ENCODE data around the gene SCP2D1. TPM values are rescaled to one million over a fixed set of nuclear protein-coding genes. Genes with fewer than 3 reads are reported as not detected.
A peak's percentile ranks its signal among the peaks of the same experiment; 100 is the strongest.

Gene SCP2D1
- not detected in 2 replicates for polyA plus RNA-seq (2011; rRNA removed)
- polyA plus RNA-seq (2012; cell fraction: cytosol; rRNA removed): not detected in 2 replicates
- polyA plus RNA-seq (2012; cell fraction: nucleus; rRNA removed): not detected in 2 replicates
- not detected in 3 replicates for polyA plus RNA-seq (2017; fragmentation: RNase III; extraction: RNeasy Plus Mini Kit Qiagen cat#74134 plus additional on column Dnase treatment)
- polyA minus RNA-seq (2011; rRNA and poly(A)+ RNA removed): not detected in 2 replicates

DNA sequence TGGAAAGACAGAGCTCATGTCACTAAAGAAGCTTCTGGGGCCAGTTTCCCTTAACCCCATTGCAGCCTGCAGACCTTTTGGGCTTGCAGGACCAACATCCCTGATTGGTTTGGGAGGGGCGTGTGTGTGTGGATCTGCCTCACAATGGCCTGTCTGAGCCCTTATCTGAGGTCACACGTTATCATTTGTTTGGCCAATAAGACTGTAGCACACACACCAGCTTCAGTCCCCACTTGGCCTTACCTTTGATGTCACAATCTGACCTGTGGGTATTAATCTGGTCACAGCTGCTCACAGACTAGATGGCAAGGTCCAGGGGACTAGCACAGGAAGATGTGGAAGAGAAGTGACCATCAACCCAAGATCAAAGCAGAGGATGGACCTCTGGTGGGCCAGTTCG, at the start of gene SCP2D1:
TSS of gene SCP2D1 (plus strand) at position 301 of the 400 bp plus-strand sequence. CDS start at position 334, 33 bp downstream.
- ATAC-seq (no peak), FAIRE-seq (no peak), DNase-seq (ENCODE audit: low read depth in 1 of 2, low spot score in 1 of 2) (no peak)
- Histone ChIP-seq H3K4me1 (no peaks in the 10 kb centered on the region), H3K9me3 (no peaks in the 10 kb centered on the region), H3K4me3 (no peak within 1 kb of the TSS), H3K4me2 (no peak within 1 kb of the TSS), H3K27ac (no peak within 1 kb of the TSS)
- ChIA-PET CTCF (no interaction called here), POLR2A (no interaction called here)
- no peak for TF ChIP-seq JUN (IDR thresholded peaks at IDR 0.05)
- TF ChIP-seq MAFK (IDR thresholded peaks at IDR 0.05; ENCODE audit: partially characterized antibody): no peak
- TF ChIP-seq, protein P1, sequence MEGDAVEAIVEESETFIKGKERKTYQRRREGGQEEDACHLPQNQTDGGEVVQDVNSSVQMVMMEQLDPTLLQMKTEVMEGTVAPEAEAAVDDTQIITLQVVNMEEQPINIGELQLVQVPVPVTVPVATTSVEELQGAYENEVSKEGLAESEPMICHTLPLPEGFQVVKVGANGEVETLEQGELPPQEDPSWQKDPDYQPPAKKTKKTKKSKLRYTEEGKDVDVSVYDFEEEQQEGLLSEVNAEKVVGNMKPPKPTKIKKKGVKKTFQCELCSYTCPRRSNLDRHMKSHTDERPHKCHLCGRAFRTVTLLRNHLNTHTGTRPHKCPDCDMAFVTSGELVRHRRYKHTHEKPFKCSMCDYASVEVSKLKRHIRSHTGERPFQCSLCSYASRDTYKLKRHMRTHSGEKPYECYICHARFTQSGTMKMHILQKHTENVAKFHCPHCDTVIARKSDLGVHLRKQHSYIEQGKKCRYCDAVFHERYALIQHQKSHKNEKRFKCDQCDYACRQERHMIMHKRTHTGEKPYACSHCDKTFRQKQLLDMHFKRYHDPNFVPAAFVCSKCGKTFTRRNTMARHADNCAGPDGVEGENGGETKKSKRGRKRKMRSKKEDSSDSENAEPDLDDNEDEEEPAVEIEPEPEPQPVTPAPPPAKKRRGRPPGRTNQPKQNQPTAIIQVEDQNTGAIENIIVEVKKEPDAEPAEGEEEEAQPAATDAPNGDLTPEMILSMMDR (IDR thresholded peaks at IDR 0.05): no peak
- TF ChIP-seq NPAS2 (CRISPR knock-in tag; IDR thresholded peaks at IDR 0.05; ENCODE audit: borderline replicate concordance): no peak
- TF ChIP-seq ESRRA (IDR thresholded peaks at IDR 0.05; ENCODE audit: borderline replicate concordance, low read length): no peak
- no peak for TF ChIP-seq CHD2 (IDR thresholded peaks at IDR 0.05; ENCODE audit: low read length, partially characterized antibody)
- TF ChIP-seq, protein P2, sequence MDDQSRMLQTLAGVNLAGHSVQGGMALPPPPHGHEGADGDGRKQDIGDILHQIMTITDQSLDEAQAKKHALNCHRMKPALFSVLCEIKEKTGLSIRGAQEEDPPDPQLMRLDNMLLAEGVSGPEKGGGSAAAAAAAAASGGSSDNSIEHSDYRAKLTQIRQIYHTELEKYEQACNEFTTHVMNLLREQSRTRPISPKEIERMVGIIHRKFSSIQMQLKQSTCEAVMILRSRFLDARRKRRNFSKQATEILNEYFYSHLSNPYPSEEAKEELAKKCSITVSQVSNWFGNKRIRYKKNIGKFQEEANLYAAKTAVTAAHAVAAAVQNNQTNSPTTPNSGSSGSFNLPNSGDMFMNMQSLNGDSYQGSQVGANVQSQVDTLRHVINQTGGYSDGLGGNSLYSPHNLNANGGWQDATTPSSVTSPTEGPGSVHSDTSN (IDR thresholded peaks at IDR 0.05): no peak
- TF ChIP-seq KDM1A (IDR thresholded peaks at IDR 0.05; ENCODE audit: low read depth): no peak
- TF ChIP-seq EP300 (IDR thresholded peaks at IDR 0.05): no peak
- TF ChIP-seq HOXB5 (CRISPR knock-in tag; IDR thresholded peaks at IDR 0.05): no peak
- TF ChIP-seq, protein P3, sequence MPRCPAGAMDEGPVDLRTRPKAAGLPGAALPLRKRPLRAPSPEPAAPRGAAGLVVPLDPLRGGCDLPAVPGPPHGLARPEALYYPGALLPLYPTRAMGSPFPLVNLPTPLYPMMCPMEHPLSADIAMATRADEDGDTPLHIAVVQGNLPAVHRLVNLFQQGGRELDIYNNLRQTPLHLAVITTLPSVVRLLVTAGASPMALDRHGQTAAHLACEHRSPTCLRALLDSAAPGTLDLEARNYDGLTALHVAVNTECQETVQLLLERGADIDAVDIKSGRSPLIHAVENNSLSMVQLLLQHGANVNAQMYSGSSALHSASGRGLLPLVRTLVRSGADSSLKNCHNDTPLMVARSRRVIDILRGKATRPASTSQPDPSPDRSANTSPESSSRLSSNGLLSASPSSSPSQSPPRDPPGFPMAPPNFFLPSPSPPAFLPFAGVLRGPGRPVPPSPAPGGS (IDR thresholded peaks at IDR 0.05): no peak
- TF ChIP-seq RNF2 (IDR thresholded peaks at IDR 0.05; ENCODE audit: borderline replicate concordance, low read depth): no peak
- no peak for TF ChIP-seq ZNF302 (CRISPR knock-in tag; IDR thresholded peaks at IDR 0.05)
- TF ChIP-seq EHF (CRISPR knock-in tag; IDR thresholded peaks at IDR 0.05): no peak
- TF ChIP-seq SMC3 (IDR thresholded peaks at IDR 0.05): no peak
- no peak for TF ChIP-seq HOXB13 (CRISPR knock-in tag; IDR thresholded peaks at IDR 0.05; ENCODE audit: low read depth)
- no peak for TF ChIP-seq EHMT2 (IDR thresholded peaks at IDR 0.05; ENCODE audit: low read depth)
- no peak for TF ChIP-seq TP53 (CRISPR knock-in tag; IDR thresholded peaks at IDR 0.05)
- WGBS (ENCODE audit: missing lambda C conversion rate): 0% methylated on average over 3 of the region's 3 CpGs

DNA sequence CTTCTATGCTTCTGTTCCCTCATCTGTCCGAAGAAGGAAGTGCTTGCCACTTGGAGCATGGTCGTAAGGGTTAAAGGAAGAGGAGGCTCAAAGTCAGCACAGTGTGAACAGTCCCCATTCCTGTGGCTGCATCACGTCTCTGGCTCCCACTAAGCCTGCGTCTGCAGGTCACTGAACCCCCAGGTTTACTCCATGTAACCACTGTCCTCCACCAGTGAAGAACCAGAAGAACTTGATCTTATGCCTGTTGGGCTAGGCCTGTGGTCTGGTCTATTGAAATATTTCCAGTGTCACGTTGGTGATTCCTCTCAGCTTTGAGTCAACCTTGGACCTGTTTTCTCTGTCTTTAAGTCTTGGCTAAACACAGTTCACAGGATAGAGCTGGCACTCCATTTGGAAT, 45.9 kb upstream of the SCP2D1 start:
- TF ChIP-seq KDM1A (IDR thresholded peaks at IDR 0.05; ENCODE audit: low read depth) (no peak), FOXS1 (CRISPR knock-in tag; IDR thresholded peaks at IDR 0.05) (no peak), NPAS2 (CRISPR knock-in tag; IDR thresholded peaks at IDR 0.05; ENCODE audit: borderline replicate concordance) (no peak), TFCP2L1 (CRISPR knock-in tag; IDR thresholded peaks at IDR 0.05) (no peak), ZNF302 (CRISPR knock-in tag; IDR thresholded peaks at IDR 0.05) (no peak)

DNA sequence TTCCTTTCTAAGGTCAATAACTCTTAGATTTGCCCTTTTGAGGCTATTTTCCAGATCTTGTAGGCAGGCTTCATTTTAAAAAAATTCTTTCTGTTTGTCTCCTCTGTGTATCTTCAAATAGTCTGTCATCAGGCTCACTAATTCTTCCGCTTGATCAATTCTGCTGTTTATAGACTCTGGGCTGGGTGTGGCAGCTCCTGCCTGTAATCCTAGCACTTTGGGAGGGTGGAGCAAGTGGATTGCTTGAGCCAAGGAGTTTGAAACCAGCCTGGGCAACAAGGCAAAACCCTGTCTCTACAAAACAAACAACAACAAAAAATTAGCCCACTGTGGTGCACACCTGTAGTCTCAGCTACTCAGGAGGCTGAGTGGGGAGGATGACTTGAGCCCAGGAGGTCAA, 40.0 kb upstream of the SCP2D1 start:
- H3K4me1 ChIP-seq: no peaks in the 10 kb centered on the region
- DNase-seq (ENCODE audit: low read depth in 1 of 2, low spot score in 1 of 2) (no peak), FAIRE-seq (no peak), ATAC-seq (no peak)
- H3K4me3 ChIP-seq: no peak overlapping the region
- no peak overlapping the region for H3K27ac ChIP-seq
- H3K4me2 ChIP-seq: no peak overlapping the region
- no peaks in the 10 kb centered on the region for H3K9me3 ChIP-seq
- ChIA-PET CTCF (no interaction called here), POLR2A (no interaction called here)
- 93% methylated on average over 1 of the region's 1 CpG for WGBS (ENCODE audit: missing lambda C conversion rate)
- TF ChIP-seq, protein P4, sequence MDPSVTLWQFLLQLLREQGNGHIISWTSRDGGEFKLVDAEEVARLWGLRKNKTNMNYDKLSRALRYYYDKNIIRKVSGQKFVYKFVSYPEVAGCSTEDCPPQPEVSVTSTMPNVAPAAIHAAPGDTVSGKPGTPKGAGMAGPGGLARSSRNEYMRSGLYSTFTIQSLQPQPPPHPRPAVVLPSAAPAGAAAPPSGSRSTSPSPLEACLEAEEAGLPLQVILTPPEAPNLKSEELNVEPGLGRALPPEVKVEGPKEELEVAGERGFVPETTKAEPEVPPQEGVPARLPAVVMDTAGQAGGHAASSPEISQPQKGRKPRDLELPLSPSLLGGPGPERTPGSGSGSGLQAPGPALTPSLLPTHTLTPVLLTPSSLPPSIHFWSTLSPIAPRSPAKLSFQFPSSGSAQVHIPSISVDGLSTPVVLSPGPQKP (IDR thresholded peaks at IDR 0.05; ENCODE audit: low read depth, low read length): no peak
- TF ChIP-seq SMC3 (IDR thresholded peaks at IDR 0.05): no peak
- no peak for TF ChIP-seq ZSCAN20 (CRISPR knock-in tag; IDR thresholded peaks at IDR 0.05)
- TF ChIP-seq ESRRA (IDR thresholded peaks at IDR 0.05; ENCODE audit: borderline replicate concordance, low read length): no peak
- no peak for TF ChIP-seq HOXA7 (CRISPR knock-in tag; IDR thresholded peaks at IDR 0.05)
- no peak for TF ChIP-seq HOXB13 (CRISPR knock-in tag; IDR thresholded peaks at IDR 0.05; ENCODE audit: low read depth)
- TF ChIP-seq RFX5 (IDR thresholded peaks at IDR 0.05): no peak
- TF ChIP-seq, protein P5, sequence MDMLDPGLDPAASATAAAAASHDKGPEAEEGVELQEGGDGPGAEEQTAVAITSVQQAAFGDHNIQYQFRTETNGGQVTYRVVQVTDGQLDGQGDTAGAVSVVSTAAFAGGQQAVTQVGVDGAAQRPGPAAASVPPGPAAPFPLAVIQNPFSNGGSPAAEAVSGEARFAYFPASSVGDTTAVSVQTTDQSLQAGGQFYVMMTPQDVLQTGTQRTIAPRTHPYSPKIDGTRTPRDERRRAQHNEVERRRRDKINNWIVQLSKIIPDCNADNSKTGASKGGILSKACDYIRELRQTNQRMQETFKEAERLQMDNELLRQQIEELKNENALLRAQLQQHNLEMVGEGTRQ (IDR thresholded peaks at IDR 0.05): no peak
- TF ChIP-seq, protein P3 (IDR thresholded peaks at IDR 0.05): no peak
- no peak for TF ChIP-seq SREBF2 (IDR thresholded peaks at IDR 0.05)
- TF ChIP-seq FOXS1 (CRISPR knock-in tag; IDR thresholded peaks at IDR 0.05): no peak
- no peak for TF ChIP-seq ZC3H11A (IDR thresholded peaks at IDR 0.05)

More for the DNA sequence above, 45.9 kb upstream of the SCP2D1 start:
- no peaks in the 10 kb centered on the region for H3K4me1 ChIP-seq
- no peaks in the 10 kb centered on the region for H3K9me3 ChIP-seq
- FAIRE-seq (peak; percentile 7), DNase-seq (ENCODE audit: low read depth in 1 of 2, low spot score in 1 of 2) (no peak), ATAC-seq (no peak)
- CTCF ChIA-PET: no interaction called here
- no peak overlapping the region for H3K27ac ChIP-seq
- H3K4me2 ChIP-seq: no peak overlapping the region
- 57% methylated on average over 5 of the region's 5 CpGs for WGBS (ENCODE audit: missing lambda C conversion rate)
- POLR2A ChIA-PET: no interaction called here
- H3K4me3 ChIP-seq: no peak overlapping the region

Measured in A549 (cell line).